H9 (cell line): ENCODE data around the gene NEURL4. TPM values are rescaled to one million over a fixed set of nuclear protein-coding genes. Genes with fewer than 3 reads are reported as not detected.

Experiments
- DNase-seq: peaks from one replicate; pipeline ENCODE4 v3.0.0-alpha.2; 2017
- H2AFZ ChIP-seq: one replicate; pipeline ENCODE4 v1.6.1; 2013; ENCODE audit warnings: mild to moderate bottlenecking, low read length, control low read depth, moderate library complexity
- H2AK5ac ChIP-seq: 2 replicates; pipeline ENCODE4 v1.6.1; 2013; ENCODE audit warnings: low read length, control low read depth, mixed read lengths; ENCODE audit not compliant: insufficient read length
- H2BK120ac ChIP-seq: one replicate; pipeline ENCODE4 v1.6.1; 2013; ENCODE audit warnings: low read depth, mild to moderate bottlenecking, low read length, control low read depth, inconsistent platforms; ENCODE audit not compliant: poor library complexity, severe bottlenecking
- H2BK12ac ChIP-seq: 2 replicates; pipeline ENCODE4 v1.6.1; 2013; ENCODE audit warnings: low read length, control low read depth, mixed read lengths, low read depth; ENCODE audit not compliant: insufficient read length
- H2BK15ac ChIP-seq: 2 replicates; pipeline ENCODE4 v1.6.1; 2013; ENCODE audit warnings: low read depth, low read length, control low read depth
- H2BK20ac ChIP-seq: one replicate; pipeline ENCODE4 v1.6.1; 2013; ENCODE audit warnings: low read depth, mild to moderate bottlenecking, low read length, control low read depth, inconsistent platforms; ENCODE audit not compliant: poor library complexity, severe bottlenecking
- H2BK5ac ChIP-seq: 2 replicates; pipeline ENCODE4 v1.6.1; 2013; ENCODE audit warnings: low read length, control low read depth, mixed read lengths; ENCODE audit not compliant: insufficient read length
- H3K14ac ChIP-seq: 2 replicates; pipeline ENCODE4 v1.6.1; 2013; ENCODE audit warnings: low read length, control low read depth; ENCODE audit not compliant: insufficient read depth
- H3K18ac ChIP-seq: 2 replicates; pipeline ENCODE4 v1.6.1; 2013; ENCODE audit warnings: low read depth, mild to moderate bottlenecking, mixed read lengths, low read length, control low read depth; ENCODE audit not compliant: insufficient read length
- H3K23ac ChIP-seq: 2 replicates; pipeline ENCODE4 v1.6.1; 2013; ENCODE audit warnings: low read length, control low read depth, mixed read lengths, low read depth; ENCODE audit not compliant: insufficient read length
- H3K23me2 ChIP-seq: 2 replicates; pipeline ENCODE4 v1.6.1; 2013; ENCODE audit warnings: low read depth, mild to moderate bottlenecking, mixed read lengths, low read length, control low read depth; ENCODE audit not compliant: insufficient read length, poor library complexity, severe bottlenecking
- H3K27ac ChIP-seq: 2 replicates; pipeline ENCODE4 v1.5.1; 2013; ENCODE audit warnings: low read length, control low read depth, mixed read lengths, low read depth; ENCODE audit not compliant: insufficient read length
- H3K27me3 ChIP-seq: 2 replicates; pipeline ENCODE4 v1.6.1; 2013; ENCODE audit warnings: low read length, control low read depth, inconsistent platforms; ENCODE audit not compliant: insufficient read depth
- H3K4ac ChIP-seq: 2 replicates; pipeline ENCODE4 v1.6.1; 2013; ENCODE audit warnings: low read depth, mild to moderate bottlenecking, control low read depth, inconsistent platforms, low read length, moderate library complexity
- H3K4me1 ChIP-seq: 2 replicates; pipeline ENCODE4 v1.6.1; 2013; ENCODE audit warnings: low read length, control low read depth, inconsistent platforms; ENCODE audit not compliant: insufficient read depth
- H3K4me2 ChIP-seq: 2 replicates; pipeline ENCODE4 v1.6.1; 2013; ENCODE audit warnings: low read length, control low read depth, mixed read lengths; ENCODE audit not compliant: insufficient read length, insufficient read depth
- H3K56ac ChIP-seq: 2 replicates; pipeline ENCODE4 v1.6.1; 2013; ENCODE audit warnings: low read depth, mild to moderate bottlenecking, mixed read lengths, low read length, control low read depth; ENCODE audit not compliant: insufficient read length
- H3K79me1 ChIP-seq: 2 replicates; pipeline ENCODE4 v1.6.1; 2013; ENCODE audit warnings: low read depth, mild to moderate bottlenecking, moderate library complexity, low read length, control low read depth, inconsistent platforms; ENCODE audit not compliant: insufficient read depth, poor library complexity, severe bottlenecking
- H3K79me2 ChIP-seq: 2 replicates; pipeline ENCODE4 v1.6.1; 2013; ENCODE audit warnings: low read length, control low read depth, inconsistent platforms; ENCODE audit not compliant: insufficient read depth
- H3K9ac ChIP-seq: 2 replicates; pipeline ENCODE4 v1.6.1; 2013; ENCODE audit warnings: low read length, control low read depth, mixed read lengths; ENCODE audit not compliant: insufficient read length; ENCODE audit errors: extremely low read depth
- H3K9me3 ChIP-seq: one replicate; pipeline ENCODE4 v1.6.1; 2013; ENCODE audit warnings: low read depth, low read length, inconsistent platforms; ENCODE audit not compliant: control insufficient read depth
- H3T11ph ChIP-seq: one replicate; pipeline ENCODE4 v1.6.1; 2013; ENCODE audit warnings: mild to moderate bottlenecking, low read length, control low read depth, inconsistent platforms
- H4K20me1 ChIP-seq: one replicate; pipeline ENCODE4 v1.6.1; 2013; ENCODE audit not compliant: control insufficient read depth, insufficient read length, insufficient read depth
- H4K5ac ChIP-seq: 2 replicates; pipeline ENCODE4 v1.6.1; 2013; ENCODE audit warnings: low read depth, mild to moderate bottlenecking, mixed read lengths, low read length, control low read depth; ENCODE audit not compliant: insufficient read length
- H4K8ac ChIP-seq: replicated peaks from 2 replicates; pipeline ENCODE4 v1.6.1; 2013; ENCODE audit warnings: low read length, control low read depth, mixed read lengths, low read depth; ENCODE audit not compliant: insufficient read length
- H4K91ac ChIP-seq: 2 replicates; pipeline ENCODE4 v1.6.1; 2013; ENCODE audit warnings: low read depth, mild to moderate bottlenecking, moderate library complexity, mixed read lengths, low read length, control low read depth; ENCODE audit not compliant: insufficient read length
- H3K27ac Mint-ChIP-seq, 3 experiments: 2 replicates in 2 of 3; 3 replicates in 1 of 3; pipeline ENCODE4 v1.8.0; 2020 to 2021; ENCODE audit warnings: mixed read lengths in 3 of 3, mild to moderate bottlenecking in 1 of 3, moderate library complexity in 1 of 3
- H3K27me3 Mint-ChIP-seq: 2 replicates; pipeline ENCODE4 v1.8.0; 2021; ENCODE audit warnings: low read depth, mild to moderate bottlenecking, moderate library complexity, mixed read lengths
- H3K36me3 Mint-ChIP-seq, 3 experiments: 2 replicates in 2 of 3; 3 replicates in 1 of 3; pipeline ENCODE4 v1.8.0; 2020 to 2021; ENCODE audit warnings: low read depth in 3 of 3, mixed read lengths in 3 of 3; ENCODE audit not compliant: insufficient read depth in 1 of 3
- H3K4me1 Mint-ChIP-seq, 2 experiments: 2 replicates each; pipeline ENCODE4 v1.8.0; 2020; ENCODE audit warnings: mixed read lengths in 2 of 2
- H3K4me3 Mint-ChIP-seq, 2 experiments: 2 replicates in 1 of 2; 3 replicates in 1 of 2; pipeline ENCODE4 v1.8.0; 2020 to 2021; ENCODE audit warnings: mild to moderate bottlenecking in 2 of 2, mixed read lengths in 2 of 2, moderate library complexity in 1 of 2
- H3K9me3 Mint-ChIP-seq, 2 experiments: 2 replicates in 1 of 2; 3 replicates in 1 of 2; pipeline ENCODE4 v1.8.0; 2020; ENCODE audit warnings: mild to moderate bottlenecking in 2 of 2, mixed read lengths in 2 of 2, moderate library complexity in 1 of 2
- CTCF ChIP-seq: fragments of 200-600 bp; sonication (generic); conservative IDR thresholded peaks from 3 replicates; pipeline ENCODE4 v1.8.0; 2021; ENCODE audit warnings: antibody characterized with exemption, mild to moderate bottlenecking
- WGBS: extraction: QIAGEN DNeasy Blood & Tissue Kit; methylation state at CpG from one replicate; pipeline ENCODE4 v1.1.7; 2013; ENCODE audit warnings: missing lambda C conversion rate, low lambda C conversion rate, mixed read lengths; ENCODE audit not compliant: insufficient read length; ENCODE audit errors: extremely low coverage; 5-methylcytosine and 5-hydroxymethylcytosine counted together
- total RNA-seq: library from RNA; stranded (reverse); gene quantifications from 2 replicates; pipeline ENCODE4 v1.2.1, GENCODE V29; 2021

Gene NEURL4
- total RNA-seq, 1 experiment from 2014 or later = 54.8 TPM

GRCh38 chr17:7356756-7357155 is 27.6 kb upstream of the NEURL4 start:
- Histone ChIP-seq H3K79me2 (no peaks in the 10 kb centered on the region; the same call in 1 of the 2 replicates), H4K91ac (no peak overlapping the region), H4K20me1 (no peaks in the 10 kb centered on the region), H4K8ac (no peak overlapping the region), H4K5ac (no peak overlapping the region), H3K9ac (no peak overlapping the region), H3T11ph (no peak overlapping the region), H3K4me2 (no peak overlapping the region), H3K18ac (no peak overlapping the region), H3K4ac (no peak overlapping the region), H2BK120ac (no peak overlapping the region), H2AK5ac (no peak overlapping the region), H3K14ac (no peak overlapping the region), H2BK20ac (no peak overlapping the region), H2AFZ (no peak overlapping the region), H3K4me1 (no peaks in the 10 kb centered on the region), H3K56ac (no peak overlapping the region), H3K27ac (no peak overlapping the region), H3K27me3 (no peaks in the 10 kb centered on the region), H3K9me3 (no peaks in the 10 kb centered on the region), H3K23me2 (no peaks in the 10 kb centered on the region), H2BK15ac (no peak overlapping the region), H3K23ac (no peak overlapping the region), H2BK5ac (no peak overlapping the region), H3K79me1 (no peaks in the 10 kb centered on the region), H2BK12ac (no peak overlapping the region)
- Mint-ChIP-seq H3K4me1 (peaks cover 18 to 23% of the 10 kb centered on the region in 2 experiments), H3K27ac (no peak overlapping the region), H3K9me3 (no peaks in the 10 kb centered on the region), H3K36me3 (no peaks in the 10 kb centered on the region), H3K4me3 (peak overlapping the region in 1 of 2 experiments; percentile 56; a peak in 1 of 5 replicates), H3K27me3 (peaks cover 12% of the 10 kb centered on the region)
- no CpG with 5 or more reads among the region's 8 CpGs for WGBS
- no peak for DNase-seq
- no peak for TF ChIP-seq CTCF
